Astrocyte (in vitro differentiated cells and primary cell): ENCODE measurements around the gene HEATR3. TPM values are rescaled to one million over a fixed set of nuclear protein-coding genes. Genes with fewer than 3 reads are reported as not detected.

ENCODE experiments used
- DNase-seq: peaks from one replicate; pipeline ENCODE4 v3.0.0-alpha.2; 2010; ENCODE audit warnings: low read depth
- FAIRE-seq: peaks from 2 replicates; lab custom pipeline; 2011; peaks lifted over from hg19 to GRCh38; lab: Jason Lieb, UNC
- H2AFZ ChIP-seq: 2 replicates; pipeline ENCODE4 v1.6.0; 2012; ENCODE audit warnings: low read depth, low read length, inconsistent platforms
- H3K27ac ChIP-seq: 2 replicates; pipeline ENCODE4 v1.5.1; 2011; ENCODE audit warnings: low read depth, low read length, inconsistent platforms
- H3K27me3 ChIP-seq: 2 replicates; pipeline ENCODE4 v1.6.0; 2011; ENCODE audit warnings: low read length, inconsistent platforms; ENCODE audit not compliant: insufficient read depth
- H3K36me3 ChIP-seq: 2 replicates; pipeline ENCODE4 v1.5.1; 2011; ENCODE audit warnings: low read length, inconsistent platforms; ENCODE audit not compliant: insufficient read depth
- H3K4me1 ChIP-seq: 2 replicates; pipeline ENCODE4 v1.5.1; 2011; ENCODE audit warnings: low read length, inconsistent platforms; ENCODE audit not compliant: insufficient read depth
- H3K4me2 ChIP-seq: 2 replicates; pipeline ENCODE4 v1.6.0; 2012; ENCODE audit warnings: low read length, inconsistent platforms
- H3K4me3 ChIP-seq: 2 replicates; pipeline ENCODE4 v1.5.1; 2011; ENCODE audit warnings: low read depth, mild to moderate bottlenecking, low read length, inconsistent platforms; ENCODE audit not compliant: insufficient read depth
- H3K79me2 ChIP-seq: 2 replicates; pipeline ENCODE4 v1.6.0; 2012; ENCODE audit warnings: mild to moderate bottlenecking, low read length, inconsistent platforms; ENCODE audit not compliant: insufficient read depth
- H3K9ac ChIP-seq: 2 replicates; pipeline ENCODE4 v1.6.0; 2012; ENCODE audit warnings: mild to moderate bottlenecking, low read length, inconsistent platforms
- H3K9me3 ChIP-seq: 2 replicates; pipeline ENCODE4 v1.5.1; 2012; ENCODE audit warnings: low read depth, mild to moderate bottlenecking, low read length, inconsistent platforms; ENCODE audit not compliant: insufficient read depth
- H4K20me1 ChIP-seq: 2 replicates; pipeline ENCODE4 v1.6.0; 2012; ENCODE audit warnings: low read length, inconsistent platforms; ENCODE audit not compliant: insufficient read depth
- H3K27ac Mint-ChIP-seq: one replicate; pipeline ENCODE4 v1.8.0; 2021; ENCODE audit warnings: mild to moderate bottlenecking, mixed read lengths; ENCODE audit not compliant: unreplicated experiment
- H3K27me3 Mint-ChIP-seq: one replicate; pipeline ENCODE4 v1.8.0; 2021; ENCODE audit warnings: low read depth, mixed read lengths; ENCODE audit not compliant: unreplicated experiment
- H3K36me3 Mint-ChIP-seq: one replicate; pipeline ENCODE4 v1.8.0; 2021; ENCODE audit warnings: low read depth, mixed read lengths; ENCODE audit not compliant: unreplicated experiment
- H3K4me1 Mint-ChIP-seq: one replicate; pipeline ENCODE4 v1.8.0; 2021; ENCODE audit warnings: low read depth, mixed read lengths; ENCODE audit not compliant: unreplicated experiment
- H3K4me3 Mint-ChIP-seq: one replicate; pipeline ENCODE4 v1.8.0; 2021; ENCODE audit warnings: mild to moderate bottlenecking, moderate library complexity, mixed read lengths; ENCODE audit not compliant: unreplicated experiment
- H3K9me3 Mint-ChIP-seq: one replicate; pipeline ENCODE4 v1.8.0; 2021; ENCODE audit warnings: mild to moderate bottlenecking, mixed read lengths; ENCODE audit not compliant: unreplicated experiment
- CTCF ChIP-seq: IDR thresholded peaks from 2 replicates; pipeline ENCODE4 v1.5.1; 2011; ENCODE audit warnings: low read depth, mild to moderate bottlenecking, inconsistent platforms, low read length, moderate library complexity; ENCODE audit not compliant: insufficient read depth
- EZH2 ChIP-seq: IDR thresholded peaks from 2 replicates; pipeline ENCODE4 v1.6.1; 2012; ENCODE audit warnings: mild to moderate bottlenecking, low read length, inconsistent platforms; ENCODE audit not compliant: insufficient read depth
- total RNA-seq: library from RNA; stranded (reverse); gene quantifications from 2 replicates; pipeline ENCODE4 v1.2.1, GENCODE V29; 2021

The HEATR3 gene
- total RNA-seq, 1 donor from 2014 or later: 26.8 TPM

DNA sequence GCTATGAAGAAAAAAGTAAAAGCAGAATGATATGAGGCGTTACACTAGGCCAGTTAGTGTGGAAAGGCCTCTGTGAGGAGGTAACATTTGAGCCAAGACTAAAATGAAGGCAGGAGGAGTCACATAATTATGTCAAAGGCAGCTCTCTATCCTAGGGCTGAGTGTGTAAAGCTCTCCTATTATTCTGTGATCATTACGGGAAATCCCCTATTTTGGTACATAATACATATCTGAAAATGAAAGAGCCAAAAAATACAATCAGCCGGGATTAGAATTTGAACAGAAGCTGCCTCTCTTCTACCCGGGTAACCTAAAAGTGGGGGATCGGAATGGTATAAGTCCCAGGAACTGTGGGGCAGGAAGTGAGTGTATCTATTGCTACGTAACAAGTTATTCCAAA, 27.1 kb downstream of the HEATR3 start:
- H3K9me3 Mint-ChIP-seq: no peaks in the 10 kb centered on the region
- H3K9ac ChIP-seq: no peak overlapping the region
- no peak for FAIRE-seq

DNA sequence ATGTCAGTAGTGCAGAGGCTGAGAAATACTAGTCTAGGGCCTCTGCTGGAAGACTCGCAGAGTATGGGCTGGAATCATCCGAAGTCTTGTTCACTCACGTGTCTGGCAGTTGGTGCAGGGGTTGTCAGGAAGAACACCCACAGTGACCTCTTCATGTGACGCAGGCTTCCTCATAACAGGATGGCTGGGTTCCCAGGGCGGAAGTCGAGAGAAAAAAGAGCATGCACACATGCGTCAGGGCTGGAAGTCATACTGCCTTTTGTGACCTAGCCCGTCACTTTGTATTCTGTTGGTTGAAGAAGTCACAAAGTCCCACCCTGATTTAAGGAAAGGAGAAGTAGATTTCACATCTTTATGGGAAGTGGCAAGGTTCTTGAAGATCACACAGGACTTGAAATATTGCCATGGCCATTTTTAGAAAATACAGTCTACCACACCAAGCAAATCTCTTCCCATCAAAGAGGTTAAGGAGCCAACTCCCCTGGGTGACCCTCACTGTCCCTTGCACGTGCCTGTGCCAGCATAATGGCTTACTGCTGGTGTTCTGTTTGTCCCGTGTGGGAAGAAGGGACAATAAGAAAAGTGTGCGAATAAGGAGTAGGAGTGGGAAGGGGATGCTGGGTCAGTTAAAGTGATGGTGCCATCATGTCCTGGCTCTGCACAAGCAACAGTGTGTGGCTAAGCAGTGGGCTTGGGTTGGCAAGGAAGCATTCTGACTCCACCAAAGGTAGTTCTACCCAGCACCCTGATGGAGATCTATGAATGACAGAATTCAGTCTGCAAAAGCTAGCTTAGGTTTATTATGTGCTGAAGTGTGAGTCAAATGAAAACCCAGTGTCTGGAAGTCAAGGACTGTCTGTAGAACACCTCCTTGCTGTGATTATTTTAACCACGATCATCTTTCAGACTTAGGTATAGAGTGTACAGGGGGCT, 28.1 kb downstream of the HEATR3 start:
- Mint-ChIP-seq H3K4me3 (no peak overlapping the region), H3K27me3 (no peaks in the 10 kb centered on the region), H3K9me3 (no peaks in the 10 kb centered on the region), H3K36me3 (peaks cover 5% of the 10 kb centered on the region), H3K4me1 (peaks cover 2% of the 10 kb centered on the region), H3K27ac (no peak overlapping the region)
- TF ChIP-seq CTCF (no peak), EZH2 (no peak)
- H3K36me3 ChIP-seq: no peaks in the 10 kb centered on the region
- peak; percentile 16 for DNase-seq
- no peak overlapping the region for H3K4me3 ChIP-seq
- no peak overlapping the region for H3K4me2 ChIP-seq
- H3K79me2 ChIP-seq: no peaks in the 10 kb centered on the region
- FAIRE-seq: peak; percentile 50
- H2AFZ ChIP-seq: no peak overlapping the region
- no peaks in the 10 kb centered on the region for H3K27me3 ChIP-seq
- no peak overlapping the region for H3K9ac ChIP-seq
- peak overlapping the region; percentile 34 for H3K27ac ChIP-seq
- no peaks in the 10 kb centered on the region for H3K9me3 ChIP-seq
- H4K20me1 ChIP-seq: no peaks in the 10 kb centered on the region
- peaks cover 11% of the 10 kb centered on the region for H3K4me1 ChIP-seq

More for the DNA sequence above, 27.1 kb downstream of the HEATR3 start:
- TF ChIP-seq CTCF: no peak
- TF ChIP-seq EZH2: no peak
- Histone ChIP-seq H4K20me1 (no peaks in the 10 kb centered on the region), H3K9me3 (no peaks in the 10 kb centered on the region), H3K79me2 (no peaks in the 10 kb centered on the region), H3K36me3 (no peaks in the 10 kb centered on the region), H3K27ac (no peak overlapping the region), H3K4me3 (no peak overlapping the region), H3K4me2 (no peak overlapping the region), H3K4me1 (peaks cover 11% of the 10 kb centered on the region), H3K27me3 (no peaks in the 10 kb centered on the region), H2AFZ (no peak overlapping the region)
- no peak overlapping the region for H3K27ac Mint-ChIP-seq
- peaks cover 8% of the 10 kb centered on the region for H3K36me3 Mint-ChIP-seq
- DNase-seq: no peak
- no peaks in the 10 kb centered on the region for H3K27me3 Mint-ChIP-seq
- H3K4me3 Mint-ChIP-seq: no peak overlapping the region
- peaks cover 2% of the 10 kb centered on the region for H3K4me1 Mint-ChIP-seq

DNA sequence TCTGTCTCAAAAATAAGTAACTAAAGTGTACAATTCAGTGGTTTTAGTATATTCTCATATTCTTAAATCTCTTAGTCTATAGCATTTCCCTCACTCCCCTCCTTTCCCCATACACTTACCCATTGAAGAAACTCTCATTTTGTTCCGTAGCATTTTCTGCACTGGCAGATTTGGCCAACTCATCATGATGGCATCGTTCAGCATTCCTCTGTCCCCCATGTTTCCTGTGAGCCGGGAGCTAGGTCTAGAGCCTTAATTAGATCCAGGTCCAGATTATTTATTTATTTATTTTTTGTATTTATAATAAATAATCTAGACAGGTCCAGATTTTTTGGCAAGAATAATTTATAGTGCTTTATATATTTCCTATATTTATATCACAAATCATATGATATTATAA, 31.0 kb downstream of the HEATR3 start:
- DNase-seq (peak; percentile 68), FAIRE-seq (no peak)
- no peaks in the 10 kb centered on the region for H3K27me3 Mint-ChIP-seq
- peaks cover 15% of the 10 kb centered on the region for H3K36me3 ChIP-seq
- TF ChIP-seq EZH2: no peak
- no peak for TF ChIP-seq CTCF
- H3K9me3 Mint-ChIP-seq: no peaks in the 10 kb centered on the region
- no peak overlapping the region for H3K27ac Mint-ChIP-seq
- H3K9ac ChIP-seq: no peak overlapping the region
- no peaks in the 10 kb centered on the region for H3K27me3 ChIP-seq
- H3K4me3 Mint-ChIP-seq: no peak overlapping the region
- no peak overlapping the region for H3K4me3 ChIP-seq
- H3K9me3 ChIP-seq: no peaks in the 10 kb centered on the region
- H2AFZ ChIP-seq: no peak overlapping the region
- peaks cover 2% of the 10 kb centered on the region for H3K4me1 Mint-ChIP-seq
- H4K20me1 ChIP-seq: no peaks in the 10 kb centered on the region
- H3K79me2 ChIP-seq: no peaks in the 10 kb centered on the region
- peaks cover 15% of the 10 kb centered on the region for H3K4me1 ChIP-seq
- peak overlapping the region; percentile 66 for H3K4me2 ChIP-seq
- H3K27ac ChIP-seq: no peak overlapping the region
- H3K36me3 Mint-ChIP-seq: peaks cover 2% of the 10 kb centered on the region
